Measurements from ENCODE around the gene ARHGAP21.

ARHGAP21 gene

DNA sequence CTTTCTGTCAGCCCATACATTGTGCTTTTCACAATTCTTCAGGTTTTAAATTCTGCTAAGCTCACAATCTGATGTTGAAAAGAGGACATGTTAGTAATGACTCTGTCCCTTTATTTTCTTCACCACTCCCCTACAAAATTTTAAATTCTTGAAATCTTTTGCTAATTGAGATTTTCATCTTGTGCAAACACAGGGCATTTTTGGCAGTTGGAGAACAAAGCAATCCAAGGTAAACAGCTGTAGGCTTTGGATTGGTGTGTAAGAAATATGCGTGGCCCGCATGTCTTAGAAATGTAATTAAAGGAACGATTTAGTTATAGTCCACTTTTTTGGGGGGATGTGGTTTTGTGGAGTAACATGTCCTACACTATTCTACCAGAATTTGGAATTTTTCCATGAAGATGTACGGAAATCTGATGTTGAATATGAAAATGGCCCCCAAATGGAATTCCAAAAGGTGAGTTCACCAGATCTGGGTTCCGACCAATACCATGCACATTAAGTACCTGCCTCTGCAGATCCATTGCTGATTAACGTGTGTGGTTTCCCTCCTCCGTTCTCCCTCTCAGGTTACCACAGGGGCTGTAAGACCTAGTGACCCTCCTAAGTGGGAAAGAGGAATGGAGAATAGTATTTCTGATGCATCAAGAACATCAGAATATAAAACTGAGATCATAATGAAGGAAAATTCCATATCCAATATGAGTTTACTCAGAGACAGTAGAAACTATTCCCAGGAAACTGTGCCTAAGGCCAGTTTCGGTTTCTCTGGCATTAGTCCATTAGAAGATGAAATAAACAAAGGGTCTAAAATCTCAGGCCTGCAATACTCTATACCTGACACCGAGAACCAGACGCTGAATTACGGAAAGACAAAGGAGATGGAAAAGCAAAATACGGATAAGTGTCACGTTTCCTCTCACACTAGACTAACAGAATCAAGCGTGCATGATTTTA is 181.1 kb downstream of the ARHGAP21 start:
- DNase-seq (ENCODE audit: low read depth, low spot score), result no peak

DNA sequence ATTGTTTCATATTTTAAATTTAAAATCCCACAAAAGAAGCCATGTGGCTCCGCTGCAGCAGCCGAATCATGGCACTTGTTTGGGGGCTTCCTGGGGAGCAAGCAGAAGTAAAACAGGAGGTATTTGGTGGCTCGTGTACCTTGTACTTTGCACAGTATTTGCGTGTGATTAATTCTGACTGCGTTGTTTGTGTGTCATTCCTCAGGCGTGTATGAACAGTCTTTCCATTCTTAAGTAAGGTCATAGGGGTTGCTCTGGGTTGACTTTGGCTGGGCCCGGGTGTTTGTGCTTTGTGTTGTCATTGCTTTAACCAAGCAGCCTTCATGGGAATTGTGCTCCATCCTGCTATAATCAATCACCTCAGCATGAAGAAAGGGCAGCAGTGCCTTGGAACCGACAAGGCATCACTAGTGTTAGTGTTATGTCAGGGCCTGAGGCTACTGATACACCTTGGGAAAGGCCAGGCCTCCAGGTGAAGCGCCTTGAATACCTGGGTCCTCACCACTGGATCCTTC is 182.4 kb downstream of the ARHGAP21 start:
- no peak for DNase-seq (ENCODE audit: low read depth, low spot score)

DNA sequence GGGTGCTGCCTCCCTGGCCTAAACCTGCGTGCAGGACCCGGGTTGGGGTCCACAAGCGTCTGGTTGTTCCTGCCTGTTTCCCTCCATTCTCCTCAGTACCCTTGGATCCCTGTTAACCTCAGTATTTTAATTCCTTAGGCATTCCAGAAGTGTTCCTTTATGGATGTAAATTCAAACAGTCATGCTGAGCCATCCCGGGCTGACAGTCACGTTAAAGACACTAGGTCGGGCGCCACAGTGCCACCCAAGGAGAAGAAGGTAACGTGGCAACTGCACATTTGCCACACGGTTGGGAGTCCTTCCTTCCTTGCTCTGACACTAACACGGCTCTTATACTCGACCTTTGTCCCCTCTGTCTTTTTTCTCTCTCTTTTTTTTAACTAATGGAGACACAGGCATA is 187.1 kb downstream of the ARHGAP21 start:
- no peak for DNase-seq (ENCODE audit: low read depth, low spot score)

DNA sequence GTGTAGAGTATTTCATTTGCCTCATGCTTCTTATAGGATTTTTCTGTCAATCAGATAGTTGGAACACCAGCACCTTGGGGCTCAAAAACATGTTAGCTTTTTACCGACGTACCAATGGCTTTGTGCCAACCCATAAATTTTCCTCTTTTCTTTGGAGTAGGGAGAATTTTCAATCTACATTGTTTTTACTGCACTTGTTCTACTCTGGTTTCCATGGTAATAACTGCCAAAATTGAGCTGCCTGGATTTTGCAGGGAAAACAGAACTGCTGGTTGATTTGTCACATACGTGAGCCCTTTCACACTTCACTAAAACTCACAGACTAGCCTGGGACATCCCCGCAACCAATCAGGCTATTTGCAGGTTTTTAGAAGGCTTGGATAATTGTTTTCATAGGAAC is 189.7 kb downstream of the ARHGAP21 start:
- DNase-seq (ENCODE audit: low read depth, low spot score), result no peak
